H9 (cell line): ENCODE results near the gene PMP22. TPM values are rescaled to one million over a fixed set of nuclear protein-coding genes. Genes with fewer than 3 reads are reported as not detected.

Experiments
- DNase-seq: peaks from one replicate; pipeline ENCODE4 v3.0.0-alpha.2; 2017
- H2AFZ ChIP-seq: one replicate; pipeline ENCODE4 v1.6.1; 2013; ENCODE audit warnings: mild to moderate bottlenecking, low read length, control low read depth, moderate library complexity
- H2AK5ac ChIP-seq: 2 replicates; pipeline ENCODE4 v1.6.1; 2013; ENCODE audit warnings: low read length, control low read depth, mixed read lengths; ENCODE audit not compliant: insufficient read length
- H2BK120ac ChIP-seq: one replicate; pipeline ENCODE4 v1.6.1; 2013; ENCODE audit warnings: low read depth, mild to moderate bottlenecking, low read length, control low read depth, inconsistent platforms; ENCODE audit not compliant: poor library complexity, severe bottlenecking
- H2BK12ac ChIP-seq: 2 replicates; pipeline ENCODE4 v1.6.1; 2013; ENCODE audit warnings: low read length, control low read depth, mixed read lengths, low read depth; ENCODE audit not compliant: insufficient read length
- H2BK15ac ChIP-seq: 2 replicates; pipeline ENCODE4 v1.6.1; 2013; ENCODE audit warnings: low read depth, low read length, control low read depth
- H2BK20ac ChIP-seq: one replicate; pipeline ENCODE4 v1.6.1; 2013; ENCODE audit warnings: low read depth, mild to moderate bottlenecking, low read length, control low read depth, inconsistent platforms; ENCODE audit not compliant: poor library complexity, severe bottlenecking
- H2BK5ac ChIP-seq: 2 replicates; pipeline ENCODE4 v1.6.1; 2013; ENCODE audit warnings: low read length, control low read depth, mixed read lengths; ENCODE audit not compliant: insufficient read length
- H3K14ac ChIP-seq: 2 replicates; pipeline ENCODE4 v1.6.1; 2013; ENCODE audit warnings: low read length, control low read depth; ENCODE audit not compliant: insufficient read depth
- H3K18ac ChIP-seq: 2 replicates; pipeline ENCODE4 v1.6.1; 2013; ENCODE audit warnings: low read depth, mild to moderate bottlenecking, mixed read lengths, low read length, control low read depth; ENCODE audit not compliant: insufficient read length
- H3K23ac ChIP-seq: 2 replicates; pipeline ENCODE4 v1.6.1; 2013; ENCODE audit warnings: low read length, control low read depth, mixed read lengths, low read depth; ENCODE audit not compliant: insufficient read length
- H3K23me2 ChIP-seq: 2 replicates; pipeline ENCODE4 v1.6.1; 2013; ENCODE audit warnings: low read depth, mild to moderate bottlenecking, mixed read lengths, low read length, control low read depth; ENCODE audit not compliant: insufficient read length, poor library complexity, severe bottlenecking
- H3K27ac ChIP-seq: 2 replicates; pipeline ENCODE4 v1.5.1; 2013; ENCODE audit warnings: low read length, control low read depth, mixed read lengths, low read depth; ENCODE audit not compliant: insufficient read length
- H3K27me3 ChIP-seq: 2 replicates; pipeline ENCODE4 v1.6.1; 2013; ENCODE audit warnings: low read length, control low read depth, inconsistent platforms; ENCODE audit not compliant: insufficient read depth
- H3K4ac ChIP-seq: 2 replicates; pipeline ENCODE4 v1.6.1; 2013; ENCODE audit warnings: low read depth, mild to moderate bottlenecking, control low read depth, inconsistent platforms, low read length, moderate library complexity
- H3K4me1 ChIP-seq: 2 replicates; pipeline ENCODE4 v1.6.1; 2013; ENCODE audit warnings: low read length, control low read depth, inconsistent platforms; ENCODE audit not compliant: insufficient read depth
- H3K4me2 ChIP-seq: 2 replicates; pipeline ENCODE4 v1.6.1; 2013; ENCODE audit warnings: low read length, control low read depth, mixed read lengths; ENCODE audit not compliant: insufficient read length, insufficient read depth
- H3K56ac ChIP-seq: 2 replicates; pipeline ENCODE4 v1.6.1; 2013; ENCODE audit warnings: low read depth, mild to moderate bottlenecking, mixed read lengths, low read length, control low read depth; ENCODE audit not compliant: insufficient read length
- H3K79me1 ChIP-seq: 2 replicates; pipeline ENCODE4 v1.6.1; 2013; ENCODE audit warnings: low read depth, mild to moderate bottlenecking, moderate library complexity, low read length, control low read depth, inconsistent platforms; ENCODE audit not compliant: insufficient read depth, poor library complexity, severe bottlenecking
- H3K79me2 ChIP-seq: 2 replicates; pipeline ENCODE4 v1.6.1; 2013; ENCODE audit warnings: low read length, control low read depth, inconsistent platforms; ENCODE audit not compliant: insufficient read depth
- H3K9ac ChIP-seq: 2 replicates; pipeline ENCODE4 v1.6.1; 2013; ENCODE audit warnings: low read length, control low read depth, mixed read lengths; ENCODE audit not compliant: insufficient read length; ENCODE audit errors: extremely low read depth
- H3K9me3 ChIP-seq: one replicate; pipeline ENCODE4 v1.6.1; 2013; ENCODE audit warnings: low read depth, low read length, inconsistent platforms; ENCODE audit not compliant: control insufficient read depth
- H3T11ph ChIP-seq: one replicate; pipeline ENCODE4 v1.6.1; 2013; ENCODE audit warnings: mild to moderate bottlenecking, low read length, control low read depth, inconsistent platforms
- H4K20me1 ChIP-seq: one replicate; pipeline ENCODE4 v1.6.1; 2013; ENCODE audit not compliant: control insufficient read depth, insufficient read length, insufficient read depth
- H4K5ac ChIP-seq: 2 replicates; pipeline ENCODE4 v1.6.1; 2013; ENCODE audit warnings: low read depth, mild to moderate bottlenecking, mixed read lengths, low read length, control low read depth; ENCODE audit not compliant: insufficient read length
- H4K8ac ChIP-seq: replicated peaks from 2 replicates; pipeline ENCODE4 v1.6.1; 2013; ENCODE audit warnings: low read length, control low read depth, mixed read lengths, low read depth; ENCODE audit not compliant: insufficient read length
- H4K91ac ChIP-seq: 2 replicates; pipeline ENCODE4 v1.6.1; 2013; ENCODE audit warnings: low read depth, mild to moderate bottlenecking, moderate library complexity, mixed read lengths, low read length, control low read depth; ENCODE audit not compliant: insufficient read length
- H3K27ac Mint-ChIP-seq, 3 experiments: 2 replicates in 2 of 3; 3 replicates in 1 of 3; pipeline ENCODE4 v1.8.0; 2020 to 2021; ENCODE audit warnings: mixed read lengths in 3 of 3, mild to moderate bottlenecking in 1 of 3, moderate library complexity in 1 of 3
- H3K27me3 Mint-ChIP-seq: 2 replicates; pipeline ENCODE4 v1.8.0; 2021; ENCODE audit warnings: low read depth, mild to moderate bottlenecking, moderate library complexity, mixed read lengths
- H3K36me3 Mint-ChIP-seq, 3 experiments: 2 replicates in 2 of 3; 3 replicates in 1 of 3; pipeline ENCODE4 v1.8.0; 2020 to 2021; ENCODE audit warnings: low read depth in 3 of 3, mixed read lengths in 3 of 3; ENCODE audit not compliant: insufficient read depth in 1 of 3
- H3K4me1 Mint-ChIP-seq, 2 experiments: 2 replicates each; pipeline ENCODE4 v1.8.0; 2020; ENCODE audit warnings: mixed read lengths in 2 of 2
- H3K4me3 Mint-ChIP-seq, 2 experiments: 2 replicates in 1 of 2; 3 replicates in 1 of 2; pipeline ENCODE4 v1.8.0; 2020 to 2021; ENCODE audit warnings: mild to moderate bottlenecking in 2 of 2, mixed read lengths in 2 of 2, moderate library complexity in 1 of 2
- H3K9me3 Mint-ChIP-seq, 2 experiments: 2 replicates in 1 of 2; 3 replicates in 1 of 2; pipeline ENCODE4 v1.8.0; 2020; ENCODE audit warnings: mild to moderate bottlenecking in 2 of 2, mixed read lengths in 2 of 2, moderate library complexity in 1 of 2
- WGBS: extraction: QIAGEN DNeasy Blood & Tissue Kit; methylation state at CpG from one replicate; pipeline ENCODE4 v1.1.7; 2013; ENCODE audit warnings: missing lambda C conversion rate, low lambda C conversion rate, mixed read lengths; ENCODE audit not compliant: insufficient read length; ENCODE audit errors: extremely low coverage; 5-methylcytosine and 5-hydroxymethylcytosine counted together
- total RNA-seq: library from RNA; stranded (reverse); gene quantifications from 2 replicates; pipeline ENCODE4 v1.2.1, GENCODE V29; 2021
- TF ChIP-seq, protein P1 (sequence below): fragments of 200-600 bp; sonication (generic); conservative IDR thresholded peaks from 3 replicates; pipeline ENCODE4 v1.8.0; 2021; ENCODE audit warnings: antibody characterized with exemption, mild to moderate bottlenecking

PMP22 gene
- total RNA-seq, 1 experiment from 2014 or later = 1.5 TPM

DNA sequence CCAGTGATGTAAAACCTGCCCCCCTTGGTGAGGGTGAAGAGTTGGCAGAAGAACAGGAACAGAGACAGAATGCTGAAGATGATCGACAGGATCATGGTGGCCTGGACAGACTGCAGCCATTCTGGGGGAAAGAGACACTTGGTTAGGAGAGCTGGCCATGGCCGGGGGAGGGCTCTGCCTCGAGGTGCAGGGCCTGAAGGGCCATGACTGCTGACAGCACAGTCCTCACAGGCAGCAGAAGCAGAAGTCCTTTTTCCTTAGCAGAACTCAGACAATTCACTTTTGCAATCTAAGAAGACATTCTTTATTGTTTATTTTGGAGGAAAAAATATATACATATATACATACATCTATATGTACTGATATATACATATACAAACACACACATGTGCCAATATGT is 25.6 kb downstream of the PMP22 start:
- DNase-seq = peak; percentile 10
- no peak overlapping the region for H3K9ac ChIP-seq
- H2BK120ac ChIP-seq = no peak overlapping the region
- no peaks in the 10 kb centered on the region for H3K79me1 ChIP-seq
- H3K27ac Mint-ChIP-seq = no peak overlapping the region
- H4K5ac ChIP-seq = no peak overlapping the region
- H2BK5ac ChIP-seq = no peak overlapping the region
- no peaks in the 10 kb centered on the region for H3K9me3 ChIP-seq
- no peak overlapping the region for H3K4me2 ChIP-seq
- H2AFZ ChIP-seq = no peak overlapping the region
- peaks cover 0 to 4% (median 0%) of the 10 kb centered on the region in 3 experiments; a peak in 1 of 7 replicates for H3K36me3 Mint-ChIP-seq
- H3K27ac ChIP-seq = no peak overlapping the region
- H2AK5ac ChIP-seq = no peak overlapping the region
- H3K79me2 ChIP-seq = no peaks in the 10 kb centered on the region
- H3K4me1 ChIP-seq = peaks cover 4% of the 10 kb centered on the region; the same call in 1 of the 2 replicates
- H3K56ac ChIP-seq = no peak overlapping the region
- no peak overlapping the region for H3T11ph ChIP-seq
- H2BK12ac ChIP-seq = no peak overlapping the region
- no peaks in the 10 kb centered on the region for H3K23me2 ChIP-seq
- no peak overlapping the region for H4K8ac ChIP-seq
- H3K4me1 Mint-ChIP-seq = peaks cover 2 to 3% of the 10 kb centered on the region in 2 experiments; a peak in 3 of 4 replicates
- peaks cover 2% of the 10 kb centered on the region; the same call in 1 of the 2 replicates for H3K27me3 Mint-ChIP-seq
- no peak overlapping the region for H3K23ac ChIP-seq
- no peaks in the 10 kb centered on the region for H4K20me1 ChIP-seq
- no peak overlapping the region for H3K4ac ChIP-seq
- no CpG with 5 or more reads among the region's 3 CpGs for WGBS
- H3K4me3 Mint-ChIP-seq = no peak overlapping the region
- no peak overlapping the region for H4K91ac ChIP-seq
- H2BK15ac ChIP-seq = no peak overlapping the region
- H3K14ac ChIP-seq = no peak overlapping the region
- H2BK20ac ChIP-seq = no peak overlapping the region
- peaks cover 5 to 6% of the 10 kb centered on the region in 2 experiments; a peak in 3 of 5 replicates for H3K9me3 Mint-ChIP-seq
- no peaks in the 10 kb centered on the region for H3K27me3 ChIP-seq
- TF ChIP-seq, protein P1, sequence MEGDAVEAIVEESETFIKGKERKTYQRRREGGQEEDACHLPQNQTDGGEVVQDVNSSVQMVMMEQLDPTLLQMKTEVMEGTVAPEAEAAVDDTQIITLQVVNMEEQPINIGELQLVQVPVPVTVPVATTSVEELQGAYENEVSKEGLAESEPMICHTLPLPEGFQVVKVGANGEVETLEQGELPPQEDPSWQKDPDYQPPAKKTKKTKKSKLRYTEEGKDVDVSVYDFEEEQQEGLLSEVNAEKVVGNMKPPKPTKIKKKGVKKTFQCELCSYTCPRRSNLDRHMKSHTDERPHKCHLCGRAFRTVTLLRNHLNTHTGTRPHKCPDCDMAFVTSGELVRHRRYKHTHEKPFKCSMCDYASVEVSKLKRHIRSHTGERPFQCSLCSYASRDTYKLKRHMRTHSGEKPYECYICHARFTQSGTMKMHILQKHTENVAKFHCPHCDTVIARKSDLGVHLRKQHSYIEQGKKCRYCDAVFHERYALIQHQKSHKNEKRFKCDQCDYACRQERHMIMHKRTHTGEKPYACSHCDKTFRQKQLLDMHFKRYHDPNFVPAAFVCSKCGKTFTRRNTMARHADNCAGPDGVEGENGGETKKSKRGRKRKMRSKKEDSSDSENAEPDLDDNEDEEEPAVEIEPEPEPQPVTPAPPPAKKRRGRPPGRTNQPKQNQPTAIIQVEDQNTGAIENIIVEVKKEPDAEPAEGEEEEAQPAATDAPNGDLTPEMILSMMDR = no peak
- no peak overlapping the region for H3K18ac ChIP-seq
